Caco-2 (cell line): Measurements from ENCODE around the gene CORO2B. TPM values are rescaled to one million over a fixed set of nuclear protein-coding genes. Genes with fewer than 3 reads are reported as not detected.

ENCODE experiments used
- BruUV-seq: library from RNA; stranded (reverse); fragments of 400-500 nt; replicated peaks from 2 replicates; lab custom pipeline; 2021; lab: Mats Ljungman, UMichigan
- CTCF ChIA-PET: fragments of 300-600 bp; sonication (Branson Sonifier 250); formaldehyde crosslinking; loops from one replicate; lab custom pipeline; 2022; ENCODE audit warnings: antibody characterized with exemption; lab: Charles Lee
- POLR2A ChIA-PET: fragments of 300-600 bp; sonication (Branson Sonifier 250); formaldehyde crosslinking; loops from one replicate; lab custom pipeline; 2022; ENCODE audit warnings: antibody characterized with exemption; lab: Charles Lee
- DNase-seq, 2 experiments: peaks; one replicate each; pipeline versions ENCODE4 v3.0.0 to v3.0.0-alpha.2; 2020 to 2022
- H3K27me3 ChIP-seq: replicated peaks from 2 replicates; pipeline ENCODE4 v1.6.0; 2011; ENCODE audit warnings: low read length; ENCODE audit not compliant: control insufficient read depth, insufficient read depth
- H3K36me3 ChIP-seq: 2 replicates; pipeline ENCODE4 v1.5.1; 2011; ENCODE audit warnings: low read length; ENCODE audit not compliant: control insufficient read depth, insufficient read depth
- H3K4me1 ChIP-seq: fragments of 250-450 bp; sonication (Bioruptor Pico); 2 replicates; pipeline ENCODE4 v1.5.1; 2020; ENCODE audit warnings: mild to moderate bottlenecking
- H3K4me3 ChIP-seq: 2 replicates; pipeline ENCODE4 v1.5.1; 2011; ENCODE audit warnings: low read depth, mild to moderate bottlenecking, control low read depth, low read length
- H3K9me3 ChIP-seq: fragments of 250-450 bp; sonication (Bioruptor Pico); 2 replicates; pipeline ENCODE4 v1.5.1; 2020; ENCODE audit warnings: mild to moderate bottlenecking, moderate library complexity
- H3K27ac Mint-ChIP-seq: one replicate; pipeline ENCODE4 v1.8.0; 2022; ENCODE audit warnings: mixed read lengths; ENCODE audit not compliant: unreplicated experiment
- H3K27me3 Mint-ChIP-seq: one replicate; pipeline ENCODE4 v1.8.0; 2022; ENCODE audit warnings: mixed read lengths; ENCODE audit not compliant: insufficient read depth, unreplicated experiment
- H3K36me3 Mint-ChIP-seq: one replicate; pipeline ENCODE4 v1.8.0; 2022; ENCODE audit warnings: mild to moderate bottlenecking, mixed read lengths; ENCODE audit not compliant: insufficient read depth, unreplicated experiment
- H3K4me1 Mint-ChIP-seq: one replicate; pipeline ENCODE4 v1.8.0; 2022; ENCODE audit warnings: low read depth, mixed read lengths; ENCODE audit not compliant: unreplicated experiment
- H3K4me3 Mint-ChIP-seq: one replicate; pipeline ENCODE4 v1.8.0; 2022; ENCODE audit warnings: mild to moderate bottlenecking, moderate library complexity, mixed read lengths; ENCODE audit not compliant: unreplicated experiment
- H3K9me3 Mint-ChIP-seq: one replicate; pipeline ENCODE4 v1.8.0; 2022; ENCODE audit warnings: mixed read lengths; ENCODE audit not compliant: unreplicated experiment
- intact Hi-C: fragments of 100-400 bp; cut with micrococcal nuclease; formaldehyde crosslinking; loops from one replicate; pipeline ENCODE4 v1.10.0; 2022; ENCODE audit not compliant: unreplicated experiment
- total RNA-seq: library from RNA; stranded (reverse); gene quantifications from 2 replicates; pipeline ENCODE4 v1.2.3, GENCODE V29; 2022
- TF ChIP-seq, protein P1 (sequence below), 2 experiments: fragments of 200-600 bp in 1 of 2; IDR thresholded peaks; 1 replicate in 1 of 2; 2 replicates in 1 of 2; pipeline versions ENCODE4 v1.5.1 to v1.8.0; 2011 to 2022; ENCODE audit warnings: antibody characterized with exemption in 1 of 2, control low read depth in 1 of 2, inconsistent platforms in 1 of 2, low read depth in 1 of 2, low read length in 1 of 2, mild to moderate bottlenecking in 1 of 2, moderate library complexity in 1 of 2; ENCODE audit not compliant: insufficient read depth in 1 of 2, severe bottlenecking in 1 of 2, unreplicated experiment in 1 of 2

Gene CORO2B
- total RNA-seq, 1 experiment from 2014 or later, result 0.25 TPM

DNA sequence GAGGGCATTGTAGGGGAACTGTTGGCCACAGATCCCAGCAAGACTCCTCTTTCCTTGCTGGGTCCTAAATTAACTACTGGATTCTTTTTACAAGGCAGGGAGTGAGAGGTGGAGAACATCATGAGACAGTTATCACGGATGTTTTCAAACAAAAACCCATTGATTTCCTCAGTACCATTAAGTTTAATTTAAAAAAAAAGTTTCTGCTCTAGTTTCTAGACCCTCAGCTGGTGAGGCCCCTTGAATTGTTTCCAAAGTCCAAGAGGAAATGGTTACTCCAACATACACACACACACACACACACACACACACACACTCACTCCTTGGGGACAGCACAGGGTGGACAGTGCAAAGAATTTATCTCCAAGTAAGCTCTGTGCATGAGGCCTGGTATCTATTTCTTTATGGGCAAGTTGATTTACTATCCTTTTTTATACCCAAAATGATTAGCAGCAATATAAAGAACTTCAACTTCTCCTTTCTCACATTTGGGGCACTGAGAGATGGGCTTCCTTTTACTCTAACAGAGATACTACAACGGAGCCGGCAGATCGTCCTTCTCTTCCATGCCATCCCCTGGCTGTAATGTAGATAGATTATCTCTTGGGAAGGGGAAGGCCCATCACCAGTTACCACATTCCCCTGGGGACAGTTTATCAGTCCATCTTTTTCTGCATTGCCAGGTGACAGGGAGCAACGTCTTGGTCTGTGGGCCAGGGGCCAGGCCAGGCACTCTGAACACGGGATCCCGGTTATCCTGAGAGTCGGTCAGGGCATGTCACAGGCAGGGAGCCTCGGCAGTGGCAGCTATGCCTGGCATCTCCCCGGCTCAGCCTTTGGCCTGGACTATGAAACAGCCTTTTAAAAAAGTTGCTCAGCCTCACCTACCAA is 54.7 kb downstream of the CORO2B start:
- no peak overlapping the region for H3K27ac Mint-ChIP-seq
- intact Hi-C loops, result no loop called here

DNA sequence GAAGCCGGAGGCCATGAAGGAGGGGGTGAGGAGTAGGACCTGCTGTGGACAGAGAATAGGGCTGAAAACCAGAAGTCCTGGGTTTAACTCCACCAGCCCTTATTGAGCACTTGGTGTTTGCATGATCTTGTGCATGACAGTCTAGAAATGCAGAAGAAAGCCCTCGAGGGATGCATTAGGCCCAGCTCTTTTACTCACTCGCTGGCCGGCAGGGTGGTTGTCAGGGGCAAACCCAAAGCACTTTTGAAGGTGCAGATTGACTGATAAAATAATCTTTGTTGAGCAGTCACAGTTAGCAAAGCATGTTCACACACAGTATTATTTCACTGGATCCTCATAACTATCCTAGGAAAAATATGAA is 55.3 kb downstream of the CORO2B start:
- Mint-ChIP-seq H3K4me1 (no peaks in the 10 kb centered on the region), H3K9me3 (no peaks in the 10 kb centered on the region), H3K27me3 (peaks cover 5% of the 10 kb centered on the region), H3K27ac (no peak overlapping the region), H3K36me3 (no peaks in the 10 kb centered on the region), H3K4me3 (no peak overlapping the region)
- intact Hi-C loops, result no loop called here
- Histone ChIP-seq H3K27me3 (no peaks in the 10 kb centered on the region), H3K4me3 (no peak overlapping the region), H3K9me3 (no peaks in the 10 kb centered on the region), H3K4me1 (no peaks in the 10 kb centered on the region), H3K36me3 (no peaks in the 10 kb centered on the region)
- TF ChIP-seq, protein P1, sequence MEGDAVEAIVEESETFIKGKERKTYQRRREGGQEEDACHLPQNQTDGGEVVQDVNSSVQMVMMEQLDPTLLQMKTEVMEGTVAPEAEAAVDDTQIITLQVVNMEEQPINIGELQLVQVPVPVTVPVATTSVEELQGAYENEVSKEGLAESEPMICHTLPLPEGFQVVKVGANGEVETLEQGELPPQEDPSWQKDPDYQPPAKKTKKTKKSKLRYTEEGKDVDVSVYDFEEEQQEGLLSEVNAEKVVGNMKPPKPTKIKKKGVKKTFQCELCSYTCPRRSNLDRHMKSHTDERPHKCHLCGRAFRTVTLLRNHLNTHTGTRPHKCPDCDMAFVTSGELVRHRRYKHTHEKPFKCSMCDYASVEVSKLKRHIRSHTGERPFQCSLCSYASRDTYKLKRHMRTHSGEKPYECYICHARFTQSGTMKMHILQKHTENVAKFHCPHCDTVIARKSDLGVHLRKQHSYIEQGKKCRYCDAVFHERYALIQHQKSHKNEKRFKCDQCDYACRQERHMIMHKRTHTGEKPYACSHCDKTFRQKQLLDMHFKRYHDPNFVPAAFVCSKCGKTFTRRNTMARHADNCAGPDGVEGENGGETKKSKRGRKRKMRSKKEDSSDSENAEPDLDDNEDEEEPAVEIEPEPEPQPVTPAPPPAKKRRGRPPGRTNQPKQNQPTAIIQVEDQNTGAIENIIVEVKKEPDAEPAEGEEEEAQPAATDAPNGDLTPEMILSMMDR (IDR thresholded peaks at IDR 0.05; ENCODE audit: insufficient read depth in 1 of 2, low read depth in 1 of 2, low read length in 1 of 2, severe bottlenecking in 1 of 2, unreplicated experiment in 1 of 2), result no peak
- ChIA-PET CTCF (no interaction called here), POLR2A (no interaction called here)
- no TSS peak for BruUV-seq
- DNase-seq, result no peak

More for the DNA sequence above, 54.7 kb downstream of the CORO2B start:
- no TSS peak for BruUV-seq
- Histone ChIP-seq H3K9me3 (no peaks in the 10 kb centered on the region), H3K36me3 (no peaks in the 10 kb centered on the region), H3K4me1 (no peaks in the 10 kb centered on the region), H3K27me3 (no peaks in the 10 kb centered on the region), H3K4me3 (no peak overlapping the region)
- ChIA-PET POLR2A (no interaction called here), CTCF (no interaction called here)
- H3K4me3 Mint-ChIP-seq, result no peak overlapping the region
- H3K27me3 Mint-ChIP-seq, result peaks cover 7% of the 10 kb centered on the region
- TF ChIP-seq, protein P1 (IDR thresholded peaks at IDR 0.05; ENCODE audit: insufficient read depth in 1 of 2, low read depth in 1 of 2, low read length in 1 of 2, severe bottlenecking in 1 of 2, unreplicated experiment in 1 of 2), result no peak
- H3K36me3 Mint-ChIP-seq, result no peaks in the 10 kb centered on the region
- H3K9me3 Mint-ChIP-seq, result no peaks in the 10 kb centered on the region
- DNase-seq, result no peak
- no peaks in the 10 kb centered on the region for H3K4me1 Mint-ChIP-seq

DNA sequence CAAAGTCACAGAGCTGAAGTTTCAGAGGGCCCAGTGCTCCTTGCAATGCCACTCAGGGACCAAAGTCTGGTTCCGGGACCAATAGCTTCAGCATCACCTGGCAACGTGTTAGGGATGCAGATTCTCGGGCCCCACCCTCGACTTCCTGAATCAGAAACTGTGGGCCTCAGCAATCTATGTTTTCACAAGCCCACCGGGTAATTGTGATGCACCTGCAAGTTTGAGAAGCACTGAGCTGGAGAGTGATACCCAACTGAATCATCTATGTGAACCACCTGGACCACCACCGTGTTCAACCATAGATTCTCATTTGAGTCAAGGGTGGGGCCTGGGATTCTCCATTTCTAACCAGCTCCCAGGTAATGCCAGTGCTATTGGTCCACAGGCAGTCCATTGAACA is 55.7 kb downstream of the CORO2B start:
- Mint-ChIP-seq H3K9me3 (no peaks in the 10 kb centered on the region), H3K27me3 (peaks cover under 1% of the 10 kb centered on the region), H3K36me3 (no peaks in the 10 kb centered on the region), H3K4me3 (no peak overlapping the region), H3K27ac (no peak overlapping the region), H3K4me1 (no peaks in the 10 kb centered on the region)
- POLR2A ChIA-PET, result no interaction called here
- intact Hi-C loops, result no loop called here
- BruUV-seq, result no TSS peak
- no peaks in the 10 kb centered on the region for H3K9me3 ChIP-seq
- H3K27me3 ChIP-seq, result no peaks in the 10 kb centered on the region
- no peak for DNase-seq
- H3K4me1 ChIP-seq, result no peaks in the 10 kb centered on the region
- TF ChIP-seq, protein P1 (IDR thresholded peaks at IDR 0.05; ENCODE audit: insufficient read depth in 1 of 2, low read depth in 1 of 2, low read length in 1 of 2, severe bottlenecking in 1 of 2, unreplicated experiment in 1 of 2), result no peak
- no peak overlapping the region for H3K4me3 ChIP-seq
- CTCF ChIA-PET, result interaction anchor here (1.4 kb wide), 1 partner anchor 75 kb away, joined by 6 read pairs; no protein-coding TSS in a partner anchor
- H3K36me3 ChIP-seq, result no peaks in the 10 kb centered on the region
